Left renal cortex interstitium (tissue), 4 donors: Measurements from ENCODE around the gene TECTB. TPM values are rescaled to one million over a fixed set of nuclear protein-coding genes. Genes with fewer than 3 reads are reported as not detected.
A peak's percentile ranks its signal among the peaks of the same experiment; 100 is the strongest.
"Not testable (repeated sequence)": the region's sequence is repeated elsewhere in the genome, so short reads cannot be mapped to it uniquely, and the experiment has no call there.

ENCODE experiments used
- DNase-seq, 4 donors: peaks; one replicate each; pipeline ENCODE4 v3.0.0-alpha.2; 2013; ENCODE audit warnings: low read depth in 4 of 4, low spot score in 2 of 4, missing footprints in 1 of 4
- polyA plus RNA-seq, 4 donors: library from polyadenylated mRNA; unstranded; fragments of 120-200 nt; gene quantifications; one replicate each; pipeline ENCODE4 v1.2.1, GENCODE V29; 2013; ENCODE audit not compliant: insufficient read length in 4 of 4

The TECTB gene
- not detected for polyA plus RNA-seq

- DNase-seq, result no peak
Observed at GRCh38 chr10:112283100-112283499, at the start of gene TECTB. TSS of gene TECTB (plus strand) at chr10:112283400. CDS start at chr10:112283735, 335 bp downstream.

GRCh38 chr10:112235141-112235540, 48.1 kb upstream of the TECTB start:
- no peak for DNase-seq

GRCh38 chr10:112235920-112236319, 47.3 kb upstream of the TECTB start:
- DNase-seq, result no peak

GRCh38 chr10:112236486-112236885, 46.7 kb upstream of the TECTB start:
- no peak for DNase-seq

GRCh38 chr10:112239347-112239746, 43.9 kb upstream of the TECTB start:
- no peak for DNase-seq

- no peak for DNase-seq
Observed at GRCh38 chr10:112240441-112240840, 42.8 kb upstream of the TECTB start.

GRCh38 chr10:112241651-112242341, 41.4 kb upstream of the TECTB start:
- no peak for DNase-seq

GRCh38 chr10:112242769-112243168, 40.4 kb upstream of the TECTB start:
- DNase-seq, result no peak

GRCh38 chr10:112243713-112244112, 39.5 kb upstream of the TECTB start:
- no peak for DNase-seq

- DNase-seq, result no peak
Observed at GRCh38 chr10:112244197-112244596, 39.0 kb upstream of the TECTB start.

- no peak for DNase-seq
Observed at GRCh38 chr10:112247791-112248190, 35.4 kb upstream of the TECTB start.

GRCh38 chr10:112248584-112249295, 34.5 kb upstream of the TECTB start:
- no peak for DNase-seq

- DNase-seq, result no peak
Observed at GRCh38 chr10:112249722-112250121, 33.5 kb upstream of the TECTB start.

- DNase-seq, result no peak
Observed at GRCh38 chr10:112250555-112250954, 32.6 kb upstream of the TECTB start.

GRCh38 chr10:112251238-112251637, 32.0 kb upstream of the TECTB start:
- DNase-seq, result not testable (repeated sequence)

- no peak for DNase-seq
Observed at GRCh38 chr10:112258407-112258806, 24.8 kb upstream of the TECTB start.

GRCh38 chr10:112259688-112260087, 23.5 kb upstream of the TECTB start:
- no peak for DNase-seq

GRCh38 chr10:112260831-112261230, 22.4 kb upstream of the TECTB start:
- DNase-seq, result no peak

- peak in 3 of 4 donors; percentile 3 to 33 (median 21) for DNase-seq
Observed at GRCh38 chr10:112261281-112261822, 21.8 kb upstream of the TECTB start.

GRCh38 chr10:112262546-112262945, 20.7 kb upstream of the TECTB start:
- no peak for DNase-seq

- no peak for DNase-seq
Observed at GRCh38 chr10:112265745-112266144, 17.5 kb upstream of the TECTB start.

GRCh38 chr10:112269266-112269665, 13.9 kb upstream of the TECTB start:
- no peak for DNase-seq
